HG02763 (cell line): Measurements from ENCODE around the gene GTPBP10.
"Not testable (repeated sequence)": the region's sequence is repeated elsewhere in the genome, so short reads cannot be mapped to it uniquely, and the experiment has no call there.

Source experiments
- ATAC-seq: cut with Tn5 transposase; IDR thresholded peaks from one replicate; pipeline ENCODE4 v1.9.1; 2021; ENCODE audit warnings: mild to moderate bottlenecking, moderate library complexity; ENCODE audit not compliant: unreplicated experiment

The GTPBP10 gene

GRCh38 chr7:90346336-90347125, at the start of gene GTPBP10:
Gene GTPBP10, plus strand, starts transcription at chr7:90346716. Its CDS starts 26 bp downstream, at chr7:90346742.
- peak; percentile 94 for ATAC-seq

- ATAC-seq: peak; percentile 72
Measured at GRCh38 chr7:90298145-90299038, 48.1 kb upstream of the GTPBP10 start.

GRCh38 chr7:90303241-90303640, 43.3 kb upstream of the GTPBP10 start:
- ATAC-seq: no peak

GRCh38 chr7:90309872-90310271, 36.6 kb upstream of the GTPBP10 start:
- no peak for ATAC-seq

- ATAC-seq: no peak
Measured at GRCh38 chr7:90311175-90311574, 35.3 kb upstream of the GTPBP10 start.

GRCh38 chr7:90312745-90313144, 33.8 kb upstream of the GTPBP10 start:
- no peak for ATAC-seq

- ATAC-seq: no peak
Measured at GRCh38 chr7:90313907-90314306, 32.6 kb upstream of the GTPBP10 start.

GRCh38 chr7:90320014-90320413, 26.5 kb upstream of the GTPBP10 start:
- no peak for ATAC-seq

GRCh38 chr7:90320418-90320800, 26.1 kb upstream of the GTPBP10 start:
- ATAC-seq: no peak

- ATAC-seq: no peak
Measured at GRCh38 chr7:90320801-90321494, 25.6 kb upstream of the GTPBP10 start, which contains the start of gene FAM237B. Gene FAM237B, minus strand, starts transcription at chr7:90321304. Its CDS starts 1,556 bp downstream, at chr7:90319748.

GRCh38 chr7:90322837-90323236, 23.7 kb upstream of the GTPBP10 start:
- ATAC-seq: no peak

- no peak for ATAC-seq
Measured at GRCh38 chr7:90326500-90326899, 20.0 kb upstream of the GTPBP10 start.

- ATAC-seq: no peak
Measured at GRCh38 chr7:90334193-90334843, 12.2 kb upstream of the GTPBP10 start.

GRCh38 chr7:90334926-90335325, 11.6 kb upstream of the GTPBP10 start:
- not testable (repeated sequence) for ATAC-seq

GRCh38 chr7:90337106-90337505, 9.4 kb upstream of the GTPBP10 start:
- no peak for ATAC-seq

- no peak for ATAC-seq
Measured at GRCh38 chr7:90345016-90345415, 1.5 kb upstream of the GTPBP10 start.

GRCh38 chr7:90345595-90346335, 751 bp upstream of the GTPBP10 start:
- peak; percentile 0 for ATAC-seq

- no peak for ATAC-seq
Measured at GRCh38 chr7:90347759-90348158, 1.2 kb downstream of the GTPBP10 start.

GRCh38 chr7:90349305-90349704, 2.8 kb downstream of the GTPBP10 start:
- ATAC-seq: no peak

GRCh38 chr7:90350032-90350431, 3.5 kb downstream of the GTPBP10 start:
- not testable (repeated sequence) for ATAC-seq
